ENCODE results near the gene CRYZ. TPM values are rescaled to one million over a fixed set of nuclear protein-coding genes. Genes with fewer than 3 reads are reported as not detected.
"Not testable (repeated sequence)": the region's sequence is repeated elsewhere in the genome, so short reads cannot be mapped to it uniquely, and the experiment has no call there.

CRYZ gene
- polyA plus RNA-seq, 1 donor (not counting 4 experiments of a cell fraction or from before 2014, with no cell fraction given) = 213 TPM

GRCh38 chr1:74753104-74753503 lies 20.3 kb upstream of the CRYZ start:
- H3K27me3 ChIP-seq (ENCODE audit: control insufficient read depth, extremely low read depth, insufficient read depth, low read length) = no peaks in the 10 kb centered on the region

GRCh38 chr1:74748960-74749359 lies 16.1 kb upstream of the CRYZ start:
- FAIRE-seq = no peak
- dilution Hi-C loops (cut with MboI; ENCODE audit: extremely low pct_ligation_motif_present, low sequenced_read_pairs) = no loop called here
- no peak overlapping the region for H3K9ac ChIP-seq (ENCODE audit: control insufficient read depth, extremely low read depth, insufficient read depth, low read length)
- H3K4me1 ChIP-seq (ENCODE audit: control insufficient read depth, extremely low read depth, insufficient read depth, low read length) = no peaks in the 10 kb centered on the region
- DNase-seq (ENCODE audit: low read depth, low spot score) = no peak
- no peak overlapping the region for H3K4me2 ChIP-seq (ENCODE audit: control insufficient read depth, extremely low read depth, insufficient read depth, low read depth, low read length)
- no peaks in the 10 kb centered on the region for H3K27me3 ChIP-seq (ENCODE audit: control insufficient read depth, extremely low read depth, insufficient read depth, low read length)
- no peak overlapping the region for H3K27ac ChIP-seq (ENCODE audit: control insufficient read depth, insufficient read depth, low read length)
- H3K9me1 ChIP-seq (ENCODE audit: control insufficient read depth, extremely low read depth, insufficient read depth, low read length) = no peaks in the 10 kb centered on the region
- no peaks in the 10 kb centered on the region for H4K20me1 ChIP-seq (ENCODE audit: control insufficient read depth, extremely low read depth, insufficient read depth, low read length)
- TF ChIP-seq CTCF (optimal IDR thresholded peaks at IDR 0.05 in 1 of 3, IDR thresholded peaks at IDR 0.05 in 1 of 3, conservative IDR thresholded peaks at IDR 0.05 in 1 of 3; ENCODE audit: extremely low read depth in 1 of 3, insufficient read depth in 2 of 3, low read length in 3 of 3) (no peak), EZH2 (IDR thresholded peaks at IDR 0.05; ENCODE audit: low read length) (no peak)
- no peak overlapping the region for H2AFZ ChIP-seq (ENCODE audit: control insufficient read depth, low read length)
- no peaks in the 10 kb centered on the region for H3K79me2 ChIP-seq (ENCODE audit: control insufficient read depth, insufficient read depth, low read length)
- H3K9me3 ChIP-seq (ENCODE audit: control insufficient read depth, low read depth, low read length) = no peaks in the 10 kb centered on the region
- no peak overlapping the region for H3K4me3 ChIP-seq (ENCODE audit: control insufficient read depth in 2 of 3, extremely low read depth in 1 of 3, insufficient read depth in 2 of 3, low read depth in 1 of 3, low read length in 3 of 3)
- peaks cover 4 to 17% of the 10 kb centered on the region in 2 experiments for H3K36me3 ChIP-seq (ENCODE audit: control insufficient read depth in 2 of 2, extremely low read depth in 1 of 2, insufficient read depth in 2 of 2, low read length in 2 of 2)

More at GRCh38 chr1:74753104-74753503, 20.3 kb upstream of the CRYZ start:
- no peaks in the 10 kb centered on the region for H3K9me3 ChIP-seq (ENCODE audit: control insufficient read depth, low read depth, low read length)
- H3K36me3 ChIP-seq (ENCODE audit: control insufficient read depth in 2 of 2, extremely low read depth in 1 of 2, insufficient read depth in 2 of 2, low read length in 2 of 2) = peaks cover 4 to 16% of the 10 kb centered on the region in 2 experiments
- H3K4me3 ChIP-seq (ENCODE audit: control insufficient read depth in 2 of 3, extremely low read depth in 1 of 3, insufficient read depth in 2 of 3, low read depth in 1 of 3, low read length in 3 of 3) = no peak overlapping the region
- no peak overlapping the region for H2AFZ ChIP-seq (ENCODE audit: control insufficient read depth, low read length)
- DNase-seq (ENCODE audit: low read depth, low spot score) = no peak
- dilution Hi-C loops (cut with MboI; ENCODE audit: extremely low pct_ligation_motif_present, low sequenced_read_pairs) = no loop called here
- H4K20me1 ChIP-seq (ENCODE audit: control insufficient read depth, extremely low read depth, insufficient read depth, low read length) = no peaks in the 10 kb centered on the region
- H3K9ac ChIP-seq (ENCODE audit: control insufficient read depth, extremely low read depth, insufficient read depth, low read length) = no peak overlapping the region
- no peak for TF ChIP-seq EZH2 (IDR thresholded peaks at IDR 0.05; ENCODE audit: low read length)
- no peak for TF ChIP-seq CTCF (optimal IDR thresholded peaks at IDR 0.05 in 1 of 3, IDR thresholded peaks at IDR 0.05 in 1 of 3, conservative IDR thresholded peaks at IDR 0.05 in 1 of 3; ENCODE audit: extremely low read depth in 1 of 3, insufficient read depth in 2 of 3, low read length in 3 of 3)
- no peaks in the 10 kb centered on the region for H3K79me2 ChIP-seq (ENCODE audit: control insufficient read depth, insufficient read depth, low read length)
- FAIRE-seq = no peak
- no peak overlapping the region for H3K4me2 ChIP-seq (ENCODE audit: control insufficient read depth, extremely low read depth, insufficient read depth, low read depth, low read length)
- H3K27ac ChIP-seq (ENCODE audit: control insufficient read depth, insufficient read depth, low read length) = no peak overlapping the region
- no peaks in the 10 kb centered on the region for H3K9me1 ChIP-seq (ENCODE audit: control insufficient read depth, extremely low read depth, insufficient read depth, low read length)
- H3K4me1 ChIP-seq (ENCODE audit: control insufficient read depth, extremely low read depth, insufficient read depth, low read length) = no peaks in the 10 kb centered on the region

- H3K4me3 ChIP-seq (ENCODE audit: control insufficient read depth in 2 of 3, extremely low read depth in 1 of 3, insufficient read depth in 2 of 3, low read depth in 1 of 3, low read length in 3 of 3); H3K27ac ChIP-seq (ENCODE audit: control insufficient read depth, insufficient read depth, low read length); H3K9ac ChIP-seq (ENCODE audit: control insufficient read depth, extremely low read depth, insufficient read depth, low read length); H3K9me1 ChIP-seq (ENCODE audit: control insufficient read depth, extremely low read depth, insufficient read depth, low read length); H3K9me3 ChIP-seq (ENCODE audit: control insufficient read depth, low read depth, low read length); FAIRE-seq; H3K79me2 ChIP-seq (ENCODE audit: control insufficient read depth, insufficient read depth, low read length); dilution Hi-C loops (cut with MboI; ENCODE audit: extremely low pct_ligation_motif_present, low sequenced_read_pairs); H3K4me2 ChIP-seq (ENCODE audit: control insufficient read depth, extremely low read depth, insufficient read depth, low read depth, low read length); H4K20me1 ChIP-seq (ENCODE audit: control insufficient read depth, extremely low read depth, insufficient read depth, low read length); H3K27me3 ChIP-seq (ENCODE audit: control insufficient read depth, extremely low read depth, insufficient read depth, low read length); H2AFZ ChIP-seq (ENCODE audit: control insufficient read depth, low read length); DNase-seq (ENCODE audit: low read depth, low spot score); H3K4me1 ChIP-seq (ENCODE audit: control insufficient read depth, extremely low read depth, insufficient read depth, low read length): not testable (repeated sequence)
- H3K36me3 ChIP-seq (ENCODE audit: control insufficient read depth in 2 of 2, extremely low read depth in 1 of 2, insufficient read depth in 2 of 2, low read length in 2 of 2) = peaks cover 0 to 15% of the 10 kb centered on the region in 2 experiments
These were observed 12.4 kb upstream of the CRYZ start for GRCh38 chr1:74745247-74745646.

GRCh38 chr1:74740307-74740980 lies 7.6 kb upstream of the CRYZ start:
- DNase-seq (ENCODE audit: low read depth, low spot score); FAIRE-seq; H3K4me2 ChIP-seq (ENCODE audit: control insufficient read depth, extremely low read depth, insufficient read depth, low read depth, low read length); H3K27me3 ChIP-seq (ENCODE audit: control insufficient read depth, extremely low read depth, insufficient read depth, low read length); H3K9ac ChIP-seq (ENCODE audit: control insufficient read depth, extremely low read depth, insufficient read depth, low read length); H3K9me3 ChIP-seq (ENCODE audit: control insufficient read depth, low read depth, low read length); dilution Hi-C loops (cut with MboI; ENCODE audit: extremely low pct_ligation_motif_present, low sequenced_read_pairs); H2AFZ ChIP-seq (ENCODE audit: control insufficient read depth, low read length); H3K4me3 ChIP-seq (ENCODE audit: control insufficient read depth in 2 of 3, extremely low read depth in 1 of 3, insufficient read depth in 2 of 3, low read depth in 1 of 3, low read length in 3 of 3); H3K4me1 ChIP-seq (ENCODE audit: control insufficient read depth, extremely low read depth, insufficient read depth, low read length); H3K79me2 ChIP-seq (ENCODE audit: control insufficient read depth, insufficient read depth, low read length); H3K9me1 ChIP-seq (ENCODE audit: control insufficient read depth, extremely low read depth, insufficient read depth, low read length); H4K20me1 ChIP-seq (ENCODE audit: control insufficient read depth, extremely low read depth, insufficient read depth, low read length); H3K27ac ChIP-seq (ENCODE audit: control insufficient read depth, insufficient read depth, low read length): not testable (repeated sequence)
- peaks cover 12 to 25% of the 10 kb centered on the region in 2 experiments for H3K36me3 ChIP-seq (ENCODE audit: control insufficient read depth in 2 of 2, extremely low read depth in 1 of 2, insufficient read depth in 2 of 2, low read length in 2 of 2)

Data from keratinocyte (primary cell).